Subcutaneous abdominal adipose tissue (tissue), 5 donors: Measurements from ENCODE around the gene SLC39A12.

Source experiments
- H3K27ac ChIP-seq: one replicate; pipeline ENCODE4 v1.7.0; 2013; ENCODE audit warnings: low read depth, mild to moderate bottlenecking, inconsistent platforms, low read length, moderate library complexity
- H3K27me3 ChIP-seq, 5 donors: one replicate each; pipeline ENCODE4 v1.7.0; 2013; ENCODE audit warnings: low read length in 5 of 5, inconsistent platforms in 1 of 5; ENCODE audit not compliant: control insufficient read depth in 5 of 5, insufficient read depth in 4 of 5
- H3K36me3 ChIP-seq, 5 donors: one replicate each; pipeline ENCODE4 v1.7.0; 2013; ENCODE audit warnings: low read length in 5 of 5; ENCODE audit not compliant: control insufficient read depth in 5 of 5, insufficient read depth in 5 of 5
- H3K4me1 ChIP-seq, 5 donors: one replicate each; pipeline ENCODE4 v1.7.0; 2013; ENCODE audit warnings: low read length in 5 of 5, mild to moderate bottlenecking in 3 of 5, moderate library complexity in 1 of 5; ENCODE audit not compliant: control insufficient read depth in 5 of 5, insufficient read depth in 5 of 5
- H3K4me3 ChIP-seq, 5 donors: one replicate each; pipeline ENCODE4 v1.7.0; 2013; ENCODE audit warnings: low read length in 5 of 5, low read depth in 1 of 5
- H3K9ac ChIP-seq, 5 donors: one replicate each; pipeline ENCODE4 v1.7.0; 2013; ENCODE audit warnings: low read length in 5 of 5, mild to moderate bottlenecking in 4 of 5, moderate library complexity in 3 of 5
- H3K9me3 ChIP-seq, 5 donors: one replicate each; pipeline ENCODE4 v1.7.0; 2013; ENCODE audit warnings: low read length in 5 of 5; ENCODE audit not compliant: control insufficient read depth in 5 of 5
- donor health status: healthy.
- donor health status: healthy.
- donor health status: healthy.
- donor health status: healthy.
- donor health status: healthy.

The SLC39A12 gene

GRCh38 chr10:18085855-18086254, 134.1 kb downstream of the SLC39A12 start:
- no peak overlapping the region for H3K27ac ChIP-seq
- H3K9me3 ChIP-seq: no peaks in the 10 kb centered on the region

GRCh38 chr10:18086746-18087145, 135.0 kb downstream of the SLC39A12 start:
- Histone ChIP-seq H3K27ac (no peak overlapping the region), H3K9ac (no peak overlapping the region), H3K27me3 (peaks cover 0 to 3% (median 0%) of the 10 kb centered on the region in 5 donors), H3K4me1 (peaks cover 0 to 8% (median 0%) of the 10 kb centered on the region in 5 donors), H3K9me3 (no peaks in the 10 kb centered on the region), H3K36me3 (no peaks in the 10 kb centered on the region), H3K4me3 (no peak overlapping the region)

More at GRCh38 chr10:18085855-18086254, 134.1 kb downstream of the SLC39A12 start:
- H3K36me3 ChIP-seq: no peaks in the 10 kb centered on the region
- peaks cover 0 to 3% (median 0%) of the 10 kb centered on the region in 5 donors for H3K27me3 ChIP-seq
- peaks cover 0 to 8% (median 0%) of the 10 kb centered on the region in 5 donors for H3K4me1 ChIP-seq
- no peak overlapping the region for H3K9ac ChIP-seq
- no peak overlapping the region for H3K4me3 ChIP-seq

GRCh38 chr10:18087355-18087754, 135.6 kb downstream of the SLC39A12 start:
- Histone ChIP-seq H3K4me1 (peaks cover 0 to 8% (median 0%) of the 10 kb centered on the region in 5 donors), H3K9me3 (no peaks in the 10 kb centered on the region), H3K4me3 (no peak overlapping the region), H3K9ac (no peak overlapping the region), H3K27me3 (peaks cover 0 to 3% (median 0%) of the 10 kb centered on the region in 5 donors), H3K27ac (no peak overlapping the region), H3K36me3 (no peaks in the 10 kb centered on the region)
